HEK293 (cell line): ENCODE data around the gene SMC6.

Source experiments
- CTCF ChIA-PET: fragments of 350-600 bp; formaldehyde crosslinking; extraction: SDS; loops from one replicate; lab custom pipeline; 2021; ENCODE audit warnings: antibody characterized with exemption; lab: Yijun Ruan, JAX
- POLR2A ChIA-PET: fragments of 300-600 bp; formaldehyde crosslinking; extraction: SDS; loops from one replicate; lab custom pipeline; 2020; ENCODE audit warnings: antibody characterized with exemption, inconsistent platforms; lab: Yijun Ruan, JAX
- H3K27ac ChIP-seq: fragments of 200-500 bp; sonication (Bioruptor generic); 2 replicates; pipeline ENCODE4 v1.5.1; 2014; ENCODE audit warnings: low read depth, low read length, control low read depth, inconsistent platforms; ENCODE audit errors: extremely low read depth
- H3K36me3 ChIP-seq, 2 experiments: fragments of 200-500 bp in 1 of 2; sonication (Bioruptor generic) in 1 of 2; 1 replicate in 1 of 2; 2 replicates in 1 of 2; pipeline ENCODE4 v1.5.1; 2014 to 2017; ENCODE audit warnings: inconsistent platforms in 2 of 2, low read length in 2 of 2; ENCODE audit not compliant: control insufficient read depth in 2 of 2, insufficient read depth in 1 of 2
- H3K4me1 ChIP-seq: fragments of 200-500 bp; sonication (Bioruptor generic); 2 replicates; pipeline ENCODE4 v1.5.1; 2014; ENCODE audit warnings: mild to moderate bottlenecking, low read length, inconsistent platforms; ENCODE audit not compliant: control insufficient read depth, insufficient read depth
- H3K4me3 ChIP-seq: 2 replicates; pipeline ENCODE4 v1.5.1; 2011; ENCODE audit warnings: low read depth, mild to moderate bottlenecking, control low read depth, low read length, moderate library complexity
- H3K9me3 ChIP-seq: fragments of 200-500 bp; sonication (Bioruptor generic); 2 replicates; pipeline ENCODE4 v1.5.1; 2014; ENCODE audit warnings: low read depth, low read length, inconsistent platforms; ENCODE audit not compliant: control insufficient read depth, insufficient read depth
- AEBP2 ChIP-seq: fragments of 450-650 bp; formaldehyde crosslinking; IDR thresholded peaks from 2 replicates; pipeline ENCODE4 v1.5.1; 2016; ENCODE audit warnings: missing biosample characterization, missing genetic modification characterization, borderline replicate concordance
- ATF2 ChIP-seq: fragments of 450-650 bp; formaldehyde crosslinking; IDR thresholded peaks from 2 replicates; pipeline ENCODE4 v1.5.1; 2016; ENCODE audit warnings: missing biosample characterization, missing genetic modification characterization, low read depth
- BCL11A ChIP-seq: fragments of 450-650 bp; formaldehyde crosslinking; IDR thresholded peaks from 2 replicates; pipeline ENCODE4 v1.5.1; 2016; ENCODE audit warnings: low read depth, missing biosample characterization, missing genetic modification characterization
- GLI2 ChIP-seq: fragments of 450-650 bp; formaldehyde crosslinking; IDR thresholded peaks from 2 replicates; pipeline ENCODE4; 2017; ENCODE audit warnings: missing biosample characterization, missing genetic modification characterization, low read depth, borderline replicate concordance
- HOXC10 ChIP-seq: sonication (generic); formaldehyde crosslinking; IDR thresholded peaks from 2 replicates; pipeline ENCODE4 v1.8.1; 2023; ENCODE audit warnings: mild to moderate bottlenecking, missing genetic modification reagents
- IKZF3 ChIP-seq: fragments of 450-650 bp; IDR thresholded peaks from 2 replicates; pipeline ENCODE4 v1.5.0; 2018; ENCODE audit warnings: missing biosample characterization, mild to moderate bottlenecking, missing genetic modification characterization, moderate library complexity
- INSM2 ChIP-seq: fragments of 450-650 bp; formaldehyde crosslinking; IDR thresholded peaks from 2 replicates; pipeline ENCODE4 v1.5.1; 2016; ENCODE audit warnings: missing biosample characterization, missing genetic modification characterization
- KLF10 ChIP-seq: fragments of 450-650 bp; IDR thresholded peaks from 2 replicates; pipeline ENCODE4 v1.5.1; 2018; ENCODE audit warnings: missing biosample characterization, mild to moderate bottlenecking, missing genetic modification characterization
- PBX3 ChIP-seq: sonication (generic); formaldehyde crosslinking; IDR thresholded peaks from 2 replicates; pipeline ENCODE4 v1.8.1; 2022; ENCODE audit warnings: mild to moderate bottlenecking, moderate library complexity, missing genetic modification reagents
- REST ChIP-seq: fragments of 450-650 bp; formaldehyde crosslinking; IDR thresholded peaks from 2 replicates; pipeline ENCODE4 v1.5.1; 2016; ENCODE audit warnings: missing biosample characterization, missing genetic modification characterization
- SP3 ChIP-seq: fragments of 450-650 bp; formaldehyde crosslinking; IDR thresholded peaks from 2 replicates; pipeline ENCODE4 v1.5.1; 2016; ENCODE audit warnings: missing biosample characterization, missing genetic modification characterization
- SP7 ChIP-seq: fragments of 450-650 bp; formaldehyde crosslinking; IDR thresholded peaks from 2 replicates; pipeline ENCODE4 v1.5.1; 2016; ENCODE audit warnings: missing biosample characterization, missing genetic modification characterization
- TCF7L2 ChIP-seq: IDR thresholded peaks from 2 replicates; pipeline ENCODE4 v1.6.1; 2011; ENCODE audit warnings: low read depth, mild to moderate bottlenecking, inconsistent platforms, low read length, moderate library complexity, borderline replicate concordance
- ZNF121 ChIP-seq: fragments of 450-650 bp; formaldehyde crosslinking; IDR thresholded peaks from 2 replicates; pipeline ENCODE4 v1.5.1; 2016; ENCODE audit warnings: missing biosample characterization, missing genetic modification characterization
- ZNF148 ChIP-seq: fragments of 450-650 bp; formaldehyde crosslinking; IDR thresholded peaks from 2 replicates; pipeline ENCODE4 v1.5.0; 2017; ENCODE audit warnings: missing biosample characterization, missing genetic modification characterization, borderline replicate concordance
- ZNF157 ChIP-seq: fragments of 450-650 bp; formaldehyde crosslinking; IDR thresholded peaks from 2 replicates; pipeline ENCODE4 v1.5.1; 2016; ENCODE audit warnings: missing biosample characterization, missing genetic modification characterization
- ZNF26 ChIP-seq: fragments of 450-650 bp; formaldehyde crosslinking; IDR thresholded peaks from 2 replicates; pipeline ENCODE4 v1.5.1; 2016; ENCODE audit warnings: missing biosample characterization, missing genetic modification characterization
- ZNF585B ChIP-seq: fragments of 450-650 bp; formaldehyde crosslinking; IDR thresholded peaks from 2 replicates; pipeline ENCODE4 v1.5.1; 2016; ENCODE audit warnings: missing biosample characterization, missing genetic modification characterization
- ZNF600 ChIP-seq: fragments of 450-650 bp; formaldehyde crosslinking; IDR thresholded peaks from 2 replicates; pipeline ENCODE4 v1.5.1; 2016; ENCODE audit warnings: missing biosample characterization, missing genetic modification characterization
- ZNF624 ChIP-seq: fragments of 450-650 bp; formaldehyde crosslinking; IDR thresholded peaks from 2 replicates; pipeline ENCODE4 v1.5.1; 2017; ENCODE audit warnings: missing biosample characterization, missing genetic modification characterization
- ZNF768 ChIP-seq: fragments of 450-650 bp; formaldehyde crosslinking; IDR thresholded peaks from 2 replicates; pipeline ENCODE4 v1.5.1; 2018; ENCODE audit warnings: missing biosample characterization, mild to moderate bottlenecking, missing genetic modification characterization
- ZSCAN16 ChIP-seq: fragments of 450-650 bp; formaldehyde crosslinking; IDR thresholded peaks from 2 replicates; pipeline ENCODE4 v1.5.1; 2016; ENCODE audit warnings: missing biosample characterization, missing genetic modification characterization

Gene SMC6

GRCh38 chr2:17640406-17640805 lies 113.2 kb downstream of the SMC6 start:
- ChIA-PET POLR2A (interaction anchor here (0.7 kb wide), 1 partner anchor 27 kb away, joined by 3 read pairs; no protein-coding TSS in a partner anchor), CTCF (interaction anchor here (0.6 to 0.9 kb wide), 2 partner anchors 15 to 31 kb away, joined by 3 to 4 read pairs; no protein-coding TSS in a partner anchor)
- Histone ChIP-seq H3K4me1 (no peaks in the 10 kb centered on the region), H3K27ac (no peak overlapping the region), H3K36me3 (no peaks in the 10 kb centered on the region), H3K9me3 (no peaks in the 10 kb centered on the region), H3K4me3 (no peak overlapping the region)
- TF ChIP-seq ATF2 (tag by site-specific recombination): no peak
- no peak for TF ChIP-seq SP3 (tag by site-specific recombination)
- no peak for TF ChIP-seq ZSCAN16
- TF ChIP-seq PBX3 (CRISPR knock-in tag): no peak
- TF ChIP-seq TCF7L2: no peak
- TF ChIP-seq AEBP2 (tag by site-specific recombination): no peak
- no peak for TF ChIP-seq ZNF157
- no peak for TF ChIP-seq HOXC10 (CRISPR knock-in tag)
- no peak for TF ChIP-seq ZNF624 (tag by site-specific recombination)
- TF ChIP-seq ZNF768 (tag by site-specific recombination): no peak
- no peak for TF ChIP-seq ZNF585B (tag by site-specific recombination)
- no peak for TF ChIP-seq KLF10 (tag by site-specific recombination)
- TF ChIP-seq INSM2 (tag by site-specific recombination): no peak

GRCh38 chr2:17638196-17638743 lies 115.3 kb downstream of the SMC6 start:
- POLR2A ChIA-PET: no interaction called here
- Histone ChIP-seq H3K4me3 (no peak overlapping the region), H3K36me3 (no peaks in the 10 kb centered on the region), H3K9me3 (no peaks in the 10 kb centered on the region), H3K27ac (no peak overlapping the region), H3K4me1 (no peaks in the 10 kb centered on the region)
- CTCF ChIA-PET: no interaction called here
- TF ChIP-seq SP7 (tag by site-specific recombination): no peak
- no peak for TF ChIP-seq IKZF3 (tag by site-specific recombination)
- no peak for TF ChIP-seq TCF7L2
- no peak for TF ChIP-seq ZNF26 (tag by site-specific recombination)
- no peak for TF ChIP-seq ZNF121
- no peak for TF ChIP-seq BCL11A (tag by site-specific recombination)
- TF ChIP-seq ZNF600 (tag by site-specific recombination): no peak
- TF ChIP-seq ZNF148: no peak
- TF ChIP-seq GLI2 (tag by site-specific recombination): no peak
- no peak for TF ChIP-seq REST (tag by site-specific recombination)
